HEK293 (cell line): ENCODE measurements around the gene YIF1B.

ENCODE experiments used
- CTCF ChIA-PET: fragments of 350-600 bp; formaldehyde crosslinking; extraction: SDS; loops from one replicate; lab custom pipeline; 2021; ENCODE audit warnings: antibody characterized with exemption; lab: Yijun Ruan, JAX
- POLR2A ChIA-PET: fragments of 300-600 bp; formaldehyde crosslinking; extraction: SDS; loops from one replicate; lab custom pipeline; 2020; ENCODE audit warnings: antibody characterized with exemption, inconsistent platforms; lab: Yijun Ruan, JAX
- H3K27ac ChIP-seq: fragments of 200-500 bp; sonication (Bioruptor generic); 2 replicates; pipeline ENCODE4 v1.5.1; 2014; ENCODE audit warnings: low read depth, low read length, control low read depth, inconsistent platforms; ENCODE audit errors: extremely low read depth
- H3K36me3 ChIP-seq, 2 experiments: fragments of 200-500 bp in 1 of 2; sonication (Bioruptor generic) in 1 of 2; 1 replicate in 1 of 2; 2 replicates in 1 of 2; pipeline ENCODE4 v1.5.1; 2014 to 2017; ENCODE audit warnings: inconsistent platforms in 2 of 2, low read length in 2 of 2; ENCODE audit not compliant: control insufficient read depth in 2 of 2, insufficient read depth in 1 of 2
- H3K4me1 ChIP-seq: fragments of 200-500 bp; sonication (Bioruptor generic); 2 replicates; pipeline ENCODE4 v1.5.1; 2014; ENCODE audit warnings: mild to moderate bottlenecking, low read length, inconsistent platforms; ENCODE audit not compliant: control insufficient read depth, insufficient read depth
- H3K4me3 ChIP-seq: 2 replicates; pipeline ENCODE4 v1.5.1; 2011; ENCODE audit warnings: low read depth, mild to moderate bottlenecking, control low read depth, low read length, moderate library complexity
- H3K9me3 ChIP-seq: fragments of 200-500 bp; sonication (Bioruptor generic); 2 replicates; pipeline ENCODE4 v1.5.1; 2014; ENCODE audit warnings: low read depth, low read length, inconsistent platforms; ENCODE audit not compliant: control insufficient read depth, insufficient read depth
- HOXA7 ChIP-seq: sonication (generic); formaldehyde crosslinking; IDR thresholded peaks from 2 replicates; pipeline ENCODE4 v1.8.1; 2022; ENCODE audit warnings: missing genetic modification reagents, borderline replicate concordance
- KLF1 ChIP-seq: fragments of 450-650 bp; formaldehyde crosslinking; IDR thresholded peaks from 2 replicates; pipeline ENCODE4 v1.5.1; 2016; ENCODE audit warnings: missing biosample characterization, missing genetic modification characterization
- KLF16 ChIP-seq: fragments of 450-650 bp; formaldehyde crosslinking; IDR thresholded peaks from 2 replicates; pipeline ENCODE4 v1.5.1; 2017; ENCODE audit warnings: missing biosample characterization, missing genetic modification characterization
- MEIS1 ChIP-seq: sonication (generic); formaldehyde crosslinking; IDR thresholded peaks from 2 replicates; pipeline ENCODE4 v1.8.1; 2022; ENCODE audit warnings: missing genetic modification reagents, mild to moderate bottlenecking, borderline replicate concordance
- MZF1 ChIP-seq: fragments of 450-650 bp; formaldehyde crosslinking; IDR thresholded peaks from 2 replicates; pipeline ENCODE4 v1.5.1; 2017; ENCODE audit warnings: missing biosample characterization, missing genetic modification characterization, borderline replicate concordance
- PRDM1 ChIP-seq: fragments of 450-650 bp; formaldehyde crosslinking; IDR thresholded peaks from 2 replicates; pipeline ENCODE4; 2016; ENCODE audit warnings: missing biosample characterization, missing genetic modification characterization
- RBAK ChIP-seq: fragments of 450-650 bp; formaldehyde crosslinking; IDR thresholded peaks from 2 replicates; pipeline ENCODE4 v1.5.1; 2016; ENCODE audit warnings: missing biosample characterization, missing genetic modification characterization
- SP3 ChIP-seq: fragments of 450-650 bp; formaldehyde crosslinking; IDR thresholded peaks from 2 replicates; pipeline ENCODE4 v1.5.1; 2016; ENCODE audit warnings: missing biosample characterization, missing genetic modification characterization
- ZBTB21 ChIP-seq: fragments of 450-650 bp; formaldehyde crosslinking; IDR thresholded peaks from 2 replicates; pipeline ENCODE4 v1.5.1; 2017; ENCODE audit warnings: missing biosample characterization, missing genetic modification characterization
- ZBTB7A ChIP-seq: fragments of 450-650 bp; formaldehyde crosslinking; IDR thresholded peaks from 2 replicates; pipeline ENCODE4 v1.5.1; 2016; ENCODE audit warnings: low read depth, missing biosample characterization, missing genetic modification characterization
- ZFHX2 ChIP-seq: fragments of 450-650 bp; formaldehyde crosslinking; conservative IDR thresholded peaks from 2 replicates; pipeline ENCODE4 v1.5.1; 2016; ENCODE audit warnings: missing biosample characterization, missing genetic modification characterization
- ZFP69B ChIP-seq: fragments of 450-650 bp; formaldehyde crosslinking; IDR thresholded peaks from 2 replicates; pipeline ENCODE4 v1.5.1; 2016; ENCODE audit warnings: missing biosample characterization, missing genetic modification characterization
- ZNF112 ChIP-seq: fragments of 450-650 bp; formaldehyde crosslinking; IDR thresholded peaks from 2 replicates; pipeline ENCODE4 v1.5.0; 2017; ENCODE audit warnings: missing biosample characterization, missing genetic modification characterization
- ZNF114 ChIP-seq: fragments of 450-650 bp; formaldehyde crosslinking; IDR thresholded peaks from 2 replicates; pipeline ENCODE4 v1.5.0; 2017; ENCODE audit warnings: missing biosample characterization, missing genetic modification characterization
- ZNF140 ChIP-seq: fragments of 450-650 bp; formaldehyde crosslinking; IDR thresholded peaks from 2 replicates; pipeline ENCODE4 v1.5.1; 2016; ENCODE audit warnings: missing biosample characterization, missing genetic modification characterization
- ZNF248 ChIP-seq: fragments of 450-650 bp; formaldehyde crosslinking; IDR thresholded peaks from 2 replicates; pipeline ENCODE4 v1.5.1; 2017; ENCODE audit warnings: missing biosample characterization, missing genetic modification characterization
- ZNF26 ChIP-seq: fragments of 450-650 bp; formaldehyde crosslinking; IDR thresholded peaks from 2 replicates; pipeline ENCODE4 v1.5.1; 2016; ENCODE audit warnings: missing biosample characterization, missing genetic modification characterization
- ZNF362 ChIP-seq: fragments of 450-650 bp; formaldehyde crosslinking; IDR thresholded peaks from 2 replicates; pipeline ENCODE4 v1.5.1; 2016; ENCODE audit warnings: missing biosample characterization, missing genetic modification characterization
- ZNF398 ChIP-seq: fragments of 450-650 bp; formaldehyde crosslinking; IDR thresholded peaks from 2 replicates; pipeline ENCODE4 v1.5.1; 2017; ENCODE audit warnings: missing biosample characterization, missing genetic modification characterization
- ZNF404 ChIP-seq: fragments of 450-650 bp; formaldehyde crosslinking; IDR thresholded peaks from 2 replicates; pipeline ENCODE4 v1.5.1; 2017; ENCODE audit warnings: missing biosample characterization, missing genetic modification characterization
- ZNF558 ChIP-seq: fragments of 450-650 bp; formaldehyde crosslinking; IDR thresholded peaks from 2 replicates; pipeline ENCODE4 v1.5.1; 2016; ENCODE audit warnings: missing biosample characterization, missing genetic modification characterization
- ZNF596 ChIP-seq: fragments of 450-650 bp; IDR thresholded peaks from 2 replicates; pipeline ENCODE4 v1.5.0; 2018; ENCODE audit warnings: missing biosample characterization, mild to moderate bottlenecking, missing genetic modification characterization, moderate library complexity
- ZNF677 ChIP-seq: fragments of 450-650 bp; IDR thresholded peaks from 2 replicates; pipeline ENCODE4 v1.5.0; 2018; ENCODE audit warnings: missing biosample characterization, mild to moderate bottlenecking, missing genetic modification characterization, moderate library complexity
- ZNF76 ChIP-seq: fragments of 450-650 bp; formaldehyde crosslinking; IDR thresholded peaks from 2 replicates; pipeline ENCODE4; 2016; ENCODE audit warnings: low read depth, missing biosample characterization, missing genetic modification characterization, borderline replicate concordance
- ZNF777 ChIP-seq: fragments of 450-650 bp; formaldehyde crosslinking; IDR thresholded peaks from 2 replicates; pipeline ENCODE4 v1.5.1; 2017; ENCODE audit warnings: missing biosample characterization, missing genetic modification characterization, borderline replicate concordance
- ZNF785 ChIP-seq: fragments of 450-650 bp; formaldehyde crosslinking; IDR thresholded peaks from 2 replicates; pipeline ENCODE4 v1.5.1; 2016; ENCODE audit warnings: missing biosample characterization, missing genetic modification characterization
- ZNF792 ChIP-seq: fragments of 450-650 bp; formaldehyde crosslinking; IDR thresholded peaks from 2 replicates; pipeline ENCODE4 v1.5.1; 2016; ENCODE audit warnings: missing biosample characterization, missing genetic modification characterization
- ZSCAN4 ChIP-seq: fragments of 450-650 bp; formaldehyde crosslinking; IDR thresholded peaks from 2 replicates; pipeline ENCODE4 v1.5.1; 2017; ENCODE audit warnings: missing biosample characterization, missing genetic modification characterization
- ZXDB ChIP-seq: fragments of 450-650 bp; formaldehyde crosslinking; IDR thresholded peaks from 2 replicates; pipeline ENCODE4 v1.5.1; 2016; ENCODE audit warnings: missing biosample characterization, missing genetic modification characterization

The YIF1B gene

GRCh38 chr19:38360839-38361631, 45.3 kb upstream of the YIF1B start:
- Histone ChIP-seq H3K27ac (no peak overlapping the region), H3K4me3 (peak overlapping the region; percentile 55), H3K36me3 (no peaks in the 10 kb centered on the region; a peak in 1 of 3 replicates), H3K4me1 (peaks cover 10% of the 10 kb centered on the region), H3K9me3 (no peaks in the 10 kb centered on the region)
- CTCF ChIA-PET = interaction anchor here (0.7 to 1.4 kb wide), 10 partner anchors 15 to 1434 kb away, joined by 3 to 5 read pairs (median 3); partner anchors contain the start of genes CATSPERG and FAM98C
- POLR2A ChIA-PET = interaction anchor here (0.9 to 2.8 kb wide), 10 partner anchors 8 to 27 kb away, joined by 3 to 49 read pairs (median 4); partner anchors contain the start of genes GGN and PSMD8
- TF ChIP-seq ZNF398 (tag by site-specific recombination) = peak; percentile 4; the same call in 1 of the 2 replicates
- TF ChIP-seq ZNF785 (tag by site-specific recombination) = no peak
- no peak for TF ChIP-seq ZNF596 (tag by site-specific recombination)
- peak; percentile 78; the same call in 1 of the 2 replicates for TF ChIP-seq KLF16 (tag by site-specific recombination)
- no peak for TF ChIP-seq ZNF26 (tag by site-specific recombination)
- no peak for TF ChIP-seq ZNF140 (tag by site-specific recombination)
- 0 out of 2 replicates have a peak, but pooled peaks have one; percentile 6 for TF ChIP-seq PRDM1 (tag by site-specific recombination)
- TF ChIP-seq MZF1 (tag by site-specific recombination) = no peak
- TF ChIP-seq ZFHX2 (tag by site-specific recombination) = no peak
- TF ChIP-seq ZXDB (tag by site-specific recombination) = peak; percentile 57; the same call in 1 of the 2 replicates
- no peak for TF ChIP-seq ZNF112 (tag by site-specific recombination)
- peak; percentile 16; the same call in 1 of the 2 replicates for TF ChIP-seq KLF1
- TF ChIP-seq MEIS1 = no peak
- peak; percentile 10; the same call in 1 of the 2 replicates for TF ChIP-seq ZNF76 (tag by site-specific recombination)
- TF ChIP-seq ZBTB7A (tag by site-specific recombination) = 0 out of 2 replicates have a peak, but pooled peaks have one; percentile 33
- TF ChIP-seq ZNF114 (tag by site-specific recombination) = no peak
- TF ChIP-seq ZNF792 (tag by site-specific recombination) = 0 out of 2 replicates have a peak, but pooled peaks have one; percentile 28
- no peak for TF ChIP-seq ZNF248 (tag by site-specific recombination)
- TF ChIP-seq ZNF362 (tag by site-specific recombination) = no peak
- no peak for TF ChIP-seq ZFP69B (tag by site-specific recombination)
- TF ChIP-seq ZNF404 = no peak
- TF ChIP-seq ZBTB21 (tag by site-specific recombination) = peak; percentile 30; the same call in 1 of the 2 replicates
- no peak for TF ChIP-seq ZNF777
- no peak for TF ChIP-seq ZNF558 (tag by site-specific recombination)
- no peak for TF ChIP-seq HOXA7 (CRISPR knock-in tag)
- TF ChIP-seq ZNF677 (tag by site-specific recombination) = no peak
- TF ChIP-seq SP3 (tag by site-specific recombination) = no peak
- TF ChIP-seq ZSCAN4 = no peak
- TF ChIP-seq RBAK (tag by site-specific recombination) = no peak
